ENCODE data around the gene CDCP1.

DNA sequence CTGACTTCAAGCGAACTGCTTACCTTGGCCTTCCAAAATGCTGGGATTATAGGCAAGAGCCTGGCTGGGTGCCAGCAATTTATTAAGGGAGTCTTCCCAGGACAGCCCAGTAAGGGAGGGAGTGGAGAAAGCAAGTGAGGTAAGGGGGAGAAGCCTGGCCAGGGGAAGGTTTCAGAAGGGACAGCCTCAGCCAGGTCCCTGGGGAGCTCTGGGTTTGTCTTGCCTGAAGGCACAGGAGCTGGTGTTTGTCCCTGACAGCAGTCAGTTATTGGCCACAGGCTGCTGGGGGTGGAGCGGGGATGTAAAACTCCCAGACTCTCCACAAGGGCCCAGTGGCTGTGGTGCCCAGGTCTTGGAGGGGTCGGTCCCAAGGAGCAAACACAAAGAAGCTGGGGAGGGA is 33.0 kb upstream of the CDCP1 start:
- TF ChIP-seq, protein P1, sequence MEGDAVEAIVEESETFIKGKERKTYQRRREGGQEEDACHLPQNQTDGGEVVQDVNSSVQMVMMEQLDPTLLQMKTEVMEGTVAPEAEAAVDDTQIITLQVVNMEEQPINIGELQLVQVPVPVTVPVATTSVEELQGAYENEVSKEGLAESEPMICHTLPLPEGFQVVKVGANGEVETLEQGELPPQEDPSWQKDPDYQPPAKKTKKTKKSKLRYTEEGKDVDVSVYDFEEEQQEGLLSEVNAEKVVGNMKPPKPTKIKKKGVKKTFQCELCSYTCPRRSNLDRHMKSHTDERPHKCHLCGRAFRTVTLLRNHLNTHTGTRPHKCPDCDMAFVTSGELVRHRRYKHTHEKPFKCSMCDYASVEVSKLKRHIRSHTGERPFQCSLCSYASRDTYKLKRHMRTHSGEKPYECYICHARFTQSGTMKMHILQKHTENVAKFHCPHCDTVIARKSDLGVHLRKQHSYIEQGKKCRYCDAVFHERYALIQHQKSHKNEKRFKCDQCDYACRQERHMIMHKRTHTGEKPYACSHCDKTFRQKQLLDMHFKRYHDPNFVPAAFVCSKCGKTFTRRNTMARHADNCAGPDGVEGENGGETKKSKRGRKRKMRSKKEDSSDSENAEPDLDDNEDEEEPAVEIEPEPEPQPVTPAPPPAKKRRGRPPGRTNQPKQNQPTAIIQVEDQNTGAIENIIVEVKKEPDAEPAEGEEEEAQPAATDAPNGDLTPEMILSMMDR (IDR thresholded peaks at IDR 0.05), result no peak
- TF ChIP-seq POLR2A (IDR thresholded peaks at IDR 0.05), result no peak
